ENCODE measurements around the gene MYBBP1A.

DNA sequence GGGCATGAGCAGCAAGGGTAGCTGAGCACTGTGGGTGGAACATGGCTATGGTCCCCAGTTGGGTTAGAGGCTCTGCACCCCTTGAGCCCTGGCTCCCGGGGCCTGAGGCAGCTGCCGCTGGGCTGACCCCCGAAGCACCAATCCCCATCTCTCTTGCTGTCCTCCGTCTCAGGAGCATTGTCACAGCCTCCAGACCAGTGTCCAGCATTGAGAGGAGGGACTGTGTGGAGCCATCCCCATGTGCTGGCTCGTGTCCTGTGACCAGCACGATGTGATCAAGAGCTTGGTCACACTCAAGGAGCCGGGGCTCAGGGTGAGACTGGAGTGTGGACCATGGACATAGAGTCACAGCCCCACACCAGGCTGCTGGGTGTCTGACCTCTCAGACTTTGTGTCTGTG lies 32.0 kb upstream of the MYBBP1A start:
- TF ChIP-seq, protein P1, sequence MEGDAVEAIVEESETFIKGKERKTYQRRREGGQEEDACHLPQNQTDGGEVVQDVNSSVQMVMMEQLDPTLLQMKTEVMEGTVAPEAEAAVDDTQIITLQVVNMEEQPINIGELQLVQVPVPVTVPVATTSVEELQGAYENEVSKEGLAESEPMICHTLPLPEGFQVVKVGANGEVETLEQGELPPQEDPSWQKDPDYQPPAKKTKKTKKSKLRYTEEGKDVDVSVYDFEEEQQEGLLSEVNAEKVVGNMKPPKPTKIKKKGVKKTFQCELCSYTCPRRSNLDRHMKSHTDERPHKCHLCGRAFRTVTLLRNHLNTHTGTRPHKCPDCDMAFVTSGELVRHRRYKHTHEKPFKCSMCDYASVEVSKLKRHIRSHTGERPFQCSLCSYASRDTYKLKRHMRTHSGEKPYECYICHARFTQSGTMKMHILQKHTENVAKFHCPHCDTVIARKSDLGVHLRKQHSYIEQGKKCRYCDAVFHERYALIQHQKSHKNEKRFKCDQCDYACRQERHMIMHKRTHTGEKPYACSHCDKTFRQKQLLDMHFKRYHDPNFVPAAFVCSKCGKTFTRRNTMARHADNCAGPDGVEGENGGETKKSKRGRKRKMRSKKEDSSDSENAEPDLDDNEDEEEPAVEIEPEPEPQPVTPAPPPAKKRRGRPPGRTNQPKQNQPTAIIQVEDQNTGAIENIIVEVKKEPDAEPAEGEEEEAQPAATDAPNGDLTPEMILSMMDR (IDR thresholded peaks at IDR 0.05; ENCODE audit: low read depth, low read length), result no peak
- no peak for TF ChIP-seq POLR2A (IDR thresholded peaks at IDR 0.05; ENCODE audit: extremely low read depth, insufficient read length)
- TF ChIP-seq, protein P2, sequence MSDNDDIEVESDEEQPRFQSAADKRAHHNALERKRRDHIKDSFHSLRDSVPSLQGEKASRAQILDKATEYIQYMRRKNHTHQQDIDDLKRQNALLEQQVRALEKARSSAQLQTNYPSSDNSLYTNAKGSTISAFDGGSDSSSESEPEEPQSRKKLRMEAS (IDR thresholded peaks at IDR 0.05; ENCODE audit: low read depth, low read length), result no peak
- no peak for TF ChIP-seq MYC (IDR thresholded peaks at IDR 0.05; ENCODE audit: low read depth, low read length)

Measured in NB4 (cell line).